Gastrocnemius medialis (tissue), 4 donors: ENCODE data around the gene SEMA3E. TPM values are rescaled to one million over a fixed set of nuclear protein-coding genes. Genes with fewer than 3 reads are reported as not detected.

Experiments
- ATAC-seq, 2 donors: fragments of 150-250 bp; one replicate each; pipeline ENCODE4 v1.9.1; 2016
- DNase-seq, 2 donors: peaks; one replicate each; pipeline ENCODE4 v3.0.0-alpha.2; 2019
- H3K27ac ChIP-seq, 4 donors: fragments of 200-600 bp; sonication (generic); 1 replicate in 1 of 4; 2 replicates in 3 of 4; pipeline ENCODE4 v1.5.1; 2016 to 2018; ENCODE audit warnings: mild to moderate bottlenecking in 2 of 4, moderate library complexity in 1 of 4
- H3K27me3 ChIP-seq, 3 donors: fragments of 200-600 bp; sonication (generic) in 2 of 3; 1 replicate in 1 of 3; 2 replicates in 2 of 3; pipeline versions ENCODE4 v1.5.1 to v1.6.0; 2016 to 2019; ENCODE audit warnings: mild to moderate bottlenecking in 1 of 3, moderate library complexity in 1 of 3
- H3K36me3 ChIP-seq, 2 donors: fragments of 200-600 bp; sonication (generic) in 1 of 2; one replicate each; pipeline ENCODE4 v1.5.1; 2017 to 2018
- H3K4me1 ChIP-seq, 2 donors: fragments of 200-600 bp; sonication (generic) in 1 of 2; one replicate each; pipeline ENCODE4 v1.5.1; 2016 to 2017; ENCODE audit warnings: mild to moderate bottlenecking in 2 of 2
- H3K4me3 ChIP-seq, 4 donors: fragments of 200-600 bp; sonication (generic) in 3 of 4; 1 replicate in 1 of 4; 2 replicates in 3 of 4; pipeline ENCODE4 v1.5.1; 2016 to 2019; ENCODE audit warnings: mild to moderate bottlenecking in 2 of 4
- H3K9me3 ChIP-seq, 3 donors: fragments of 200-600 bp; sonication (generic) in 2 of 3; 1 replicate in 1 of 3; 2 replicates in 2 of 3; pipeline ENCODE4 v1.5.1; 2016 to 2019
- CTCF ChIP-seq, 5 experiments: fragments of 450-650 bp in 3 of 5; fragments of 200-600 bp in 2 of 5; sonication (generic) in 2 of 5; IDR thresholded peaks in 4 of 5; conservative IDR thresholded peaks in 1 of 5; 1 replicate in 4 of 5; 2 replicates in 1 of 5; pipeline ENCODE4 v1.5.1; 2016 to 2019; ENCODE audit warnings: antibody characterized with exemption in 5 of 5, mild to moderate bottlenecking in 3 of 5, moderate library complexity in 3 of 5
- POLR2A ChIP-seq, 2 donors: fragments of 450-650 bp; IDR thresholded peaks; one replicate each; pipeline ENCODE4 v1.6.1; 2017; ENCODE audit warnings: antibody characterized with exemption in 2 of 2, mild to moderate bottlenecking in 2 of 2, moderate library complexity in 2 of 2
- in situ Hi-C, 4 donors: fragments of 200-750 bp; cut with MboI; loops; one replicate each; pipeline versions ENCODE4 v1.15.0 to v1.8.0; 2017; ENCODE audit warnings: low sequenced_read_pairs in 4 of 4
- intact Hi-C: fragments of 100-400 bp; cut with DNase I; formaldehyde crosslinking; loops from one replicate; pipeline ENCODE4 v1.15.1; 2023; ENCODE audit warnings: low total_unique reads
- total RNA-seq, 4 donors: library from RNA; depleted of rRNA; stranded (reverse); fragments of >200 nt; gene quantifications; one replicate each; pipeline versions ENCODE4 v1.1.0 to v1.2.3, GENCODE V29; 2016

SEMA3E gene
- under 1 TPM in 3 of 4 donors, not detected in 1; 0.22 to 0.41 (median 0.32) TPM for total RNA-seq

DNA sequence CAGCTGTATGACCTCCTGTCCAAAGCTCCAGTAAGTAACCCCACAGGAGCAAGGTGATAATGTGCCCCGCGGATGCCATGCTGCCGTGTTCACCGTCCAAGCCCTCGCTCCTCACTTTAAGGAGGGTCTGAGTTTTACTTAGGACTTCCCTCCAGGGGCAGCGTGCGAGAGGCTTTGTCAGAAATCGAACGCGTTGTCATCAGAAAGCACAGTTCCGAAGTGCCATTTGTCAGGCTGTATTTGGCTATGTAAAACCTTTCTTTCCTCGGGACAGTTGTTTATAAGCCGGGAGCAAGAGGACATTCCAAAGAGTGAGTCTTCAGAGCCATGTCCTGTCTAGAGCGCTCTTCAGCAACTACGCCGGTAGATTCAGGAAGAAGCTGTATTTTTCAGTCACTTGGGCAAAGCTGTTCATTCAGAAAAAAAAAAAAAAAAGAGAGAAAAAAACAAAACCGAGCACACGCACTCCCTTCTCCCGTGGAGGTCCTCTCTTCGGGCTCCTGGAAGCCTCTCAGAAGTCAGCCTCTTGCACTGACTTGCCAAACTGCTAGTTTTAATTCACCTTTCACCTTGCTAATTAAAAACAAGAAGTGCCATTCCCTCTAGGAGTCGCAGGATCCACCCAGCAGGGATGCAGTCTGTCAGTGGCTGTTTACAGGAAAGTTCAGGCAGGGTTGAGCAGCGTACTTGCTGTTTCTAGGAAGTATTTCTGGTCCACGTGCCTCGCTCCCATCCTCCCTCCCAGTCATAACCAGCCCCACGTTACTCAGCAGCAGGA lies at the start of gene SEMA3E:
TSS of gene SEMA3E (minus strand) at position 676 of the 778 bp plus-strand sequence.
- H3K36me3 ChIP-seq, result no peaks in the 10 kb centered on the region
- no peaks in the 10 kb centered on the region for H3K9me3 ChIP-seq
- TF ChIP-seq CTCF (IDR thresholded peaks at IDR 0.05 in 4 of 5, conservative IDR thresholded peaks at IDR 0.05 in 1 of 5) (no peak), POLR2A (IDR thresholded peaks at IDR 0.05) (no peak)
- no peak within 1 kb of the TSS for H3K27ac ChIP-seq
- peaks cover 0 to 4% (median 0%) of the 10 kb centered on the region in 3 donors for H3K27me3 ChIP-seq
- DNase-seq (peak in 1 of 2 donors; percentile 2), ATAC-seq (no peak)
- no peaks in the 10 kb centered on the region for H3K4me1 ChIP-seq
- peak within 1 kb of the TSS; percentile 28 to 52 (median 34) for H3K4me3 ChIP-seq
- intact Hi-C loops (no loop called here), in situ Hi-C loops (no loop called here)

- H3K4me1 ChIP-seq, result no peaks in the 10 kb centered on the region
- DNase-seq, result no peak
- intact Hi-C loops, result no loop called here
- TF ChIP-seq CTCF (IDR thresholded peaks at IDR 0.05 in 4 of 5, conservative IDR thresholded peaks at IDR 0.05 in 1 of 5) (no peak), POLR2A (IDR thresholded peaks at IDR 0.05) (no peak)
- no peak overlapping the region for H3K4me3 ChIP-seq
- no peak overlapping the region for H3K27ac ChIP-seq
- no peaks in the 10 kb centered on the region for H3K36me3 ChIP-seq
- ATAC-seq, result no peak
- no peaks in the 10 kb centered on the region for H3K9me3 ChIP-seq
- in situ Hi-C loops, result no loop called here
- H3K27me3 ChIP-seq, result no peaks in the 10 kb centered on the region
Observed at GRCh38 chr7:83697804-83698530, 49.0 kb upstream of the SEMA3E start.

DNA sequence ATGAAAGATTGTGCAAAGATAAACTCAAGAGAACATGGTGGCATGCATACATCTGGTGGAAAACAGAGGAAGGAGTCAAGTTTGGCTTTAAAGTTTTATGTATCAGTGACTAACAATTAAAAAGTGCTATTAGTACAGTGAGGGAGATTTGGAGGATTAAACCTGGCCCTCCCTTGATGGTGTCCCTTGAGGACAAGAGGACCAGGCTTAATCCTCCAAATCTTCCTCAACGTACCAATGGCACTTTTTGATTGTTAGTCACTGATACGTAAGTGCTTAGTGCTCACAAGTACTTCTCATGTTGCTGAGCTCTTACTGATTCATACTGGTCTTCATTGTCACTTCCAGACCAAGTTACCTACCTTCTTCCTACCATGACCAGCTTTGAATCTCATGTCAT lies 47.2 kb upstream of the SEMA3E start:
- no peaks in the 10 kb centered on the region for H3K27me3 ChIP-seq
- no peak for ATAC-seq
- H3K9me3 ChIP-seq, result no peaks in the 10 kb centered on the region
- no peak for DNase-seq
- intact Hi-C loops (no loop called here), in situ Hi-C loops (no loop called here)
- no peaks in the 10 kb centered on the region for H3K36me3 ChIP-seq
- H3K4me1 ChIP-seq, result no peaks in the 10 kb centered on the region
- no peak for TF ChIP-seq POLR2A (IDR thresholded peaks at IDR 0.05)
- no peak for TF ChIP-seq CTCF (IDR thresholded peaks at IDR 0.05 in 4 of 5, conservative IDR thresholded peaks at IDR 0.05 in 1 of 5)
- no peak overlapping the region for H3K27ac ChIP-seq
- H3K4me3 ChIP-seq, result no peak overlapping the region

- no peak for ATAC-seq
- Histone ChIP-seq H3K4me3 (no peak overlapping the region), H3K27ac (no peak overlapping the region), H3K27me3 (no peaks in the 10 kb centered on the region), H3K4me1 (no peaks in the 10 kb centered on the region), H3K9me3 (no peaks in the 10 kb centered on the region), H3K36me3 (no peaks in the 10 kb centered on the region)
- no peak for DNase-seq
- TF ChIP-seq POLR2A (IDR thresholded peaks at IDR 0.05), result no peak
- no peak for TF ChIP-seq CTCF (IDR thresholded peaks at IDR 0.05 in 4 of 5, conservative IDR thresholded peaks at IDR 0.05 in 1 of 5)
- intact Hi-C loops, result no loop called here
- in situ Hi-C loops, result no loop called here
Observed at GRCh38 chr7:83695128-83695960, 46.4 kb upstream of the SEMA3E start.
